ENCODE measurements around the gene ME3.

Gene ME3

GRCh38 chr11:86706338-86707131, 34.1 kb upstream of the ME3 start:
- no peaks in the 10 kb centered on the region for H3K36me3 ChIP-seq (ENCODE audit: insufficient read depth, low read depth, low read length)
- no peaks in the 10 kb centered on the region for H3K27me3 ChIP-seq (ENCODE audit: insufficient read depth, low read length)
- H3K27ac ChIP-seq (ENCODE audit: low read length) = no peak overlapping the region

GRCh38 chr11:86704710-86705109, 32.3 kb upstream of the ME3 start:
- 0 out of 2 replicates have a peak, but pooled peaks cover 4% of the 10 kb centered on the region for H3K4me1 ChIP-seq (ENCODE audit: insufficient read depth, low read length)
- no peak overlapping the region for H3K27ac ChIP-seq (ENCODE audit: low read length)
- no peaks in the 10 kb centered on the region for H3K36me3 ChIP-seq (ENCODE audit: insufficient read depth, low read depth, low read length)
- no peak overlapping the region for H3K9ac ChIP-seq (ENCODE audit: low read depth, low read length)
- no peaks in the 10 kb centered on the region for H3K9me3 ChIP-seq (ENCODE audit: insufficient read depth, low read depth, low read length)
- no peaks in the 10 kb centered on the region for H3K27me3 ChIP-seq (ENCODE audit: insufficient read depth, low read length)
- no peak overlapping the region for H3K4me3 ChIP-seq (ENCODE audit: low read length)

More at GRCh38 chr11:86706338-86707131, 34.1 kb upstream of the ME3 start:
- Histone ChIP-seq H3K4me3 (ENCODE audit: low read length) (no peak overlapping the region), H3K9me3 (ENCODE audit: insufficient read depth, low read depth, low read length) (no peaks in the 10 kb centered on the region; the same call in 1 of the 2 replicates), H3K4me1 (ENCODE audit: insufficient read depth, low read length) (no peaks in the 10 kb centered on the region), H3K9ac (ENCODE audit: low read depth, low read length) (no peak overlapping the region)

- Histone ChIP-seq H3K4me1 (ENCODE audit: insufficient read depth, low read length) (0 out of 2 replicates have a peak, but pooled peaks cover 4% of the 10 kb centered on the region), H3K9me3 (ENCODE audit: insufficient read depth, low read depth, low read length) (no peaks in the 10 kb centered on the region), H3K36me3 (ENCODE audit: insufficient read depth, low read depth, low read length) (no peaks in the 10 kb centered on the region), H3K9ac (ENCODE audit: low read depth, low read length) (no peak overlapping the region), H3K27ac (ENCODE audit: low read length) (no peak overlapping the region), H3K4me3 (ENCODE audit: low read length) (no peak overlapping the region), H3K27me3 (ENCODE audit: insufficient read depth, low read length) (no peaks in the 10 kb centered on the region)
These were observed 31.6 kb upstream of the ME3 start for GRCh38 chr11:86703987-86704386.

GRCh38 chr11:86702220-86702983, 30.0 kb upstream of the ME3 start:
- no peaks in the 10 kb centered on the region for H3K36me3 ChIP-seq (ENCODE audit: insufficient read depth, low read depth, low read length)
- no peaks in the 10 kb centered on the region for H3K27me3 ChIP-seq (ENCODE audit: insufficient read depth, low read length)
- no peak overlapping the region for H3K4me3 ChIP-seq (ENCODE audit: low read length)
- 0 out of 2 replicates have a peak, but pooled peaks cover 4% of the 10 kb centered on the region for H3K4me1 ChIP-seq (ENCODE audit: insufficient read depth, low read length)
- no peaks in the 10 kb centered on the region for H3K9me3 ChIP-seq (ENCODE audit: insufficient read depth, low read depth, low read length)
- H3K9ac ChIP-seq (ENCODE audit: low read depth, low read length) = no peak overlapping the region
- no peak overlapping the region for H3K27ac ChIP-seq (ENCODE audit: low read length)

- Histone ChIP-seq H3K9me3 (ENCODE audit: insufficient read depth, low read depth, low read length) (no peaks in the 10 kb centered on the region), H3K27me3 (ENCODE audit: insufficient read depth, low read length) (no peaks in the 10 kb centered on the region), H3K4me3 (ENCODE audit: low read length) (no peak overlapping the region), H3K4me1 (ENCODE audit: insufficient read depth, low read length) (0 out of 2 replicates have a peak, but pooled peaks cover 4% of the 10 kb centered on the region), H3K9ac (ENCODE audit: low read depth, low read length) (no peak overlapping the region), H3K36me3 (ENCODE audit: insufficient read depth, low read depth, low read length) (no peaks in the 10 kb centered on the region), H3K27ac (ENCODE audit: low read length) (no peak overlapping the region)
These were observed 26.8 kb upstream of the ME3 start for GRCh38 chr11:86699040-86699791.

GRCh38 chr11:86698639-86699038, 26.2 kb upstream of the ME3 start:
- Histone ChIP-seq H3K36me3 (ENCODE audit: insufficient read depth, low read depth, low read length) (no peaks in the 10 kb centered on the region), H3K9ac (ENCODE audit: low read depth, low read length) (no peak overlapping the region), H3K9me3 (ENCODE audit: insufficient read depth, low read depth, low read length) (no peaks in the 10 kb centered on the region), H3K4me1 (ENCODE audit: insufficient read depth, low read length) (0 out of 2 replicates have a peak, but pooled peaks cover 4% of the 10 kb centered on the region), H3K27me3 (ENCODE audit: insufficient read depth, low read length) (no peaks in the 10 kb centered on the region), H3K4me3 (ENCODE audit: low read length) (no peak overlapping the region), H3K27ac (ENCODE audit: low read length) (no peak overlapping the region)

GRCh38 chr11:86696451-86696850, 24.0 kb upstream of the ME3 start:
- no peak overlapping the region for H3K9ac ChIP-seq (ENCODE audit: low read depth, low read length)
- no peaks in the 10 kb centered on the region for H3K27me3 ChIP-seq (ENCODE audit: insufficient read depth, low read length)
- H3K4me3 ChIP-seq (ENCODE audit: low read length) = no peak overlapping the region
- 0 out of 2 replicates have a peak, but pooled peaks cover 4% of the 10 kb centered on the region for H3K4me1 ChIP-seq (ENCODE audit: insufficient read depth, low read length)
- H3K9me3 ChIP-seq (ENCODE audit: insufficient read depth, low read depth, low read length) = no peaks in the 10 kb centered on the region
- no peaks in the 10 kb centered on the region for H3K36me3 ChIP-seq (ENCODE audit: insufficient read depth, low read depth, low read length)
- H3K27ac ChIP-seq (ENCODE audit: low read length) = no peak overlapping the region

- no peaks in the 10 kb centered on the region for H3K9me3 ChIP-seq (ENCODE audit: insufficient read depth, low read depth, low read length)
- H3K27me3 ChIP-seq (ENCODE audit: insufficient read depth, low read length) = no peaks in the 10 kb centered on the region
- no peak overlapping the region for H3K4me3 ChIP-seq (ENCODE audit: low read length)
- no peak overlapping the region for H3K9ac ChIP-seq (ENCODE audit: low read depth, low read length)
- H3K4me1 ChIP-seq (ENCODE audit: insufficient read depth, low read length) = 0 out of 2 replicates have a peak, but pooled peaks cover 4% of the 10 kb centered on the region
- no peak overlapping the region for H3K27ac ChIP-seq (ENCODE audit: low read length)
- H3K36me3 ChIP-seq (ENCODE audit: insufficient read depth, low read depth, low read length) = no peaks in the 10 kb centered on the region
These were observed 23.6 kb upstream of the ME3 start for GRCh38 chr11:86696004-86696403.

GRCh38 chr11:86695373-86695772, 23.0 kb upstream of the ME3 start:
- Histone ChIP-seq H3K27me3 (ENCODE audit: insufficient read depth, low read length) (no peaks in the 10 kb centered on the region), H3K9me3 (ENCODE audit: insufficient read depth, low read depth, low read length) (no peaks in the 10 kb centered on the region), H3K4me3 (ENCODE audit: low read length) (no peak overlapping the region), H3K4me1 (ENCODE audit: insufficient read depth, low read length) (0 out of 2 replicates have a peak, but pooled peaks cover 4% of the 10 kb centered on the region), H3K27ac (ENCODE audit: low read length) (no peak overlapping the region), H3K9ac (ENCODE audit: low read depth, low read length) (no peak overlapping the region), H3K36me3 (ENCODE audit: insufficient read depth, low read depth, low read length) (no peaks in the 10 kb centered on the region)

- Histone ChIP-seq H3K4me3 (ENCODE audit: low read length) (no peak overlapping the region), H3K4me1 (ENCODE audit: insufficient read depth, low read length) (no peaks in the 10 kb centered on the region), H3K27ac (ENCODE audit: low read length) (no peak overlapping the region), H3K9ac (ENCODE audit: low read depth, low read length) (no peak overlapping the region), H3K9me3 (ENCODE audit: insufficient read depth, low read depth, low read length) (no peaks in the 10 kb centered on the region), H3K27me3 (ENCODE audit: insufficient read depth, low read length) (no peaks in the 10 kb centered on the region), H3K36me3 (ENCODE audit: insufficient read depth, low read depth, low read length) (no peaks in the 10 kb centered on the region)
These were observed 21.1 kb upstream of the ME3 start for GRCh38 chr11:86693518-86693917.

GRCh38 chr11:86692746-86693145, 20.3 kb upstream of the ME3 start:
- no peaks in the 10 kb centered on the region for H3K27me3 ChIP-seq (ENCODE audit: insufficient read depth, low read length)
- H3K36me3 ChIP-seq (ENCODE audit: insufficient read depth, low read depth, low read length) = no peaks in the 10 kb centered on the region
- H3K4me3 ChIP-seq (ENCODE audit: low read length) = no peak overlapping the region
- no peaks in the 10 kb centered on the region for H3K9me3 ChIP-seq (ENCODE audit: insufficient read depth, low read depth, low read length)
- no peak overlapping the region for H3K9ac ChIP-seq (ENCODE audit: low read depth, low read length)
- no peaks in the 10 kb centered on the region for H3K4me1 ChIP-seq (ENCODE audit: insufficient read depth, low read length)
- no peak overlapping the region for H3K27ac ChIP-seq (ENCODE audit: low read length)
